ENCODE data around the gene LRRC3.

LRRC3 gene

DNA sequence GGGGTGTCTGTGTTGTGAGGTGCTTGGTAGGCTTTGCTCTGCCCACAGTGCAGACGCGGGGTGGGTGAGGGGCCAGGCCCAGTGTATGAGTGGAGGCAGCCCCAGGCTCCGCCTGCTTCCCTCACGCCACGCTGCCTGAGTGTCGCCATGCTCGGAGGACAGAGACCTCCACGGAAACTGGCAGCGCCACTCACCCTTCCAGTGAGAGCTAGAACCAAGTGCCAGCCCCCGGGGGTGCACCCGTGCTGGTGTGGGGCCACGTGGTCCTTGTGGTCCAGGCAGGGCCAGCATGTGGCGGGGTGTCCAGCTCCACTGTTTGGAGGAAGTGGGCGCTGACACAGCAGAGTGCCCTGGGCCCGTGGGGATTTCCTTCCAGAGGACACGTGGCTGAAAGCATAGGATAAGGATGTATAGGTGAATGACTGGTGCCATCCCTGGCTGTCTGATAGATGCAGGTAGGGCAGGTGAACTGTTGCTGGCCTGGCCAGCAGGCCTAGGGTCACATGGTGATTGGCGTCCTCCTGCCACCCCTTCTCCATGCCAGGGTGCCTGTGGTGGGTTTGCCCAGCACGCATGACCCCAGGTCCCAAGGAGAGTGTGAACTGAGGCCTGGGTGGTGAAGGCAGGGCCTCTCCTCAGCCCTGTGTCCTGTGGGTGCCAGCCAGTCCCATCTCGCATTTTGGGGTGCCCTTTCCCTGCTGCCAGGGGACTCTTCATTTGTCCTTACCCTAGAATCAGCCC is 3.8 kb downstream of the LRRC3 start:
- Histone ChIP-seq H3K9me3 (ENCODE audit: control insufficient read depth, insufficient read depth, low read length) (no peaks in the 10 kb centered on the region), H3K4me3 (ENCODE audit: low read length) (no peak overlapping the region), H3K27ac (ENCODE audit: low read length) (no peak overlapping the region), H3K4me1 (ENCODE audit: control insufficient read depth, insufficient read depth, low read length) (0 out of 2 replicates have a peak, but pooled peaks cover 2% of the 10 kb centered on the region), H3K36me3 (ENCODE audit: control insufficient read depth, insufficient read depth, low read length) (no peaks in the 10 kb centered on the region), H3K27me3 (ENCODE audit: control insufficient read depth, insufficient read depth, low read length) (no peaks in the 10 kb centered on the region)
- WGBS (ENCODE audit: insufficient coverage, insufficient read length): no CpG with 5 or more reads among the region's 19 CpGs
- DNase-seq (ENCODE audit: low read depth, low spot score): no peak

DNA sequence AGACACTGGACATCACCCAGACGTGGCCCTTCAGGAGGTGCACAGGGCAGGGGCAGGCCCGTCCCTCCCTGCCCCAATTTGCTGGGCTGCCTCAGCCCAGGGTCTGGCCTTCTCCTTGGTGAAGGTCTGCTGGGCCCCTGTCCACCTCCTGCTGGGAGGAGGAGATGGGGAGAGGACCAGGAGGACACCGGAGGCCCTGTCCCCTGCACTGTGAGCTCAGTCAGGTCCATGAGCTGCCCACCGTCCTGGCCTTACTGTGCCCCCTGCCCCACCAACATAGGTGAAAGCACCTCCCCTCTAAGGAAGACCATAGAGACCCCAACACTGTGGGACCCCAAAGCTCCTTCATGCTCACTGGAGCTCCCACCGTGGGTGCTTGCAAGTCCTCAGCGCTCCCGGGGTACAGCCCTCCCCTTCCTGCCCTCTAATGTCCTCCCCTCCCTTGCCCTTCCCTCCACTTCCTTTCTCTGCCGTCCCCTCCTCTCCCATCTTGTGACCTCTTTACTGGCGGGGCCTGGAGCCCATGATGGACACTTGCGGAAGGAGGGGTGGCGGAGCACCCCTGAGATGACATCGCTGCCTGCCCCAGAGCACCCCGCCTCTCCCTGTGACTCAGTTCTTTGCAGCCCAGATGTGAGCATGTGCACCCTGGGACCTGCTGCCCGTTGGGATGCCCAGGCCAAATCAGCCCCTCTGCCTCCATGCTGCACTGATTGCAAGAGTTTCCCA is 4.6 kb downstream of the LRRC3 start:
- Histone ChIP-seq H3K4me3 (ENCODE audit: low read length) (no peak overlapping the region), H3K27ac (ENCODE audit: low read length) (no peak overlapping the region), H3K9me3 (ENCODE audit: control insufficient read depth, insufficient read depth, low read length) (no peaks in the 10 kb centered on the region), H3K36me3 (ENCODE audit: control insufficient read depth, insufficient read depth, low read length) (no peaks in the 10 kb centered on the region), H3K4me1 (ENCODE audit: control insufficient read depth, insufficient read depth, low read length) (0 out of 2 replicates have a peak, but pooled peaks cover 2% of the 10 kb centered on the region), H3K27me3 (ENCODE audit: control insufficient read depth, insufficient read depth, low read length) (no peaks in the 10 kb centered on the region)
- no CpG with 5 or more reads among the region's 14 CpGs for WGBS (ENCODE audit: insufficient coverage, insufficient read length)
- no peak for DNase-seq (ENCODE audit: low read depth, low spot score)

DNA sequence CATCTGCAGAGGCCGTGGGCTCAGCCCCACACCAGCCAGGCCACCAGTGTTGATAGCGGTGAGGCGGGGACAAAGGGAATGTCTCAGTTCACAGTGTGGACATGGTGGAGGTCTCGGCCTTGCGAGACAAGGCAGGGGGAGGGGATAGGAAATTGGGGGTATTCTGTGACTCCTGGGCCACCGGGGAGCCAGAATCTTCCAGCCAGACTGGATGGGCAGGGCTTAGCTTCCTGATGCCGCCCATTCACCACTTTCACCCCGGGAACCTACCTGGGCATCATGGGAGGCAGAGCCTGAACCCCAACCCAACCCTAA is 5.1 kb downstream of the LRRC3 start:
- no CpG with 5 or more reads among the region's 8 CpGs for WGBS (ENCODE audit: insufficient coverage, insufficient read length)

DNA sequence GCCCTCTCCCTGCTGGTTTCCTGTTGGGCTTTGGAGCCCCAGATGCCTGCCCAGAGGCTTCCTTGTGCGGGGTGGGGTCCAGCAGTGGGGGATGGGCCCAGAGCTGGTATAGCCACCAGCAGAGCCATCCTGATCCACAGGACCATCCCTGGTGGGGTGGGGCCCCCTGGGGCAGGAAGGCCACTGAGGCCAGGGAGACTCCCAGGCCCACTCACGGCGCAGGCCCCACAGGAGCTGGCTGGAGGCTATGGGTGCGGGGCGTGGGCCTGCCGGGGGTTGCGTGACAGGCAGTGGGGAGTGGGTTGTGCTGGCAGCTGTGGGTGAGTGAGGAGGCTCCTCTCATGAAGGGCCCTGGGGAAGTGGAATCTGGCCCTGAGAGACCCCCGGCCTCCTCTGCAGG is 5.7 kb downstream of the LRRC3 start:
- Histone ChIP-seq H3K4me3 (ENCODE audit: low read length) (no peak overlapping the region), H3K36me3 (ENCODE audit: control insufficient read depth, insufficient read depth, low read length) (no peaks in the 10 kb centered on the region), H3K27me3 (ENCODE audit: control insufficient read depth, insufficient read depth, low read length) (no peaks in the 10 kb centered on the region), H3K4me1 (ENCODE audit: control insufficient read depth, insufficient read depth, low read length) (0 out of 2 replicates have a peak, but pooled peaks cover under 1% of the 10 kb centered on the region), H3K27ac (ENCODE audit: low read length) (no peak overlapping the region), H3K9me3 (ENCODE audit: control insufficient read depth, insufficient read depth, low read length) (no peaks in the 10 kb centered on the region)
- DNase-seq (ENCODE audit: low read depth, low spot score): no peak
- WGBS (ENCODE audit: insufficient coverage, insufficient read length): no CpG with 5 or more reads among the region's 8 CpGs

More for the DNA sequence above, 5.1 kb downstream of the LRRC3 start:
- H3K36me3 ChIP-seq (ENCODE audit: control insufficient read depth, insufficient read depth, low read length): no peaks in the 10 kb centered on the region
- no peak overlapping the region for H3K4me3 ChIP-seq (ENCODE audit: low read length)
- no peaks in the 10 kb centered on the region for H3K27me3 ChIP-seq (ENCODE audit: control insufficient read depth, insufficient read depth, low read length)
- no peak for DNase-seq (ENCODE audit: low read depth, low spot score)
- H3K4me1 ChIP-seq (ENCODE audit: control insufficient read depth, insufficient read depth, low read length): 0 out of 2 replicates have a peak, but pooled peaks cover 2% of the 10 kb centered on the region
- H3K27ac ChIP-seq (ENCODE audit: low read length): no peak overlapping the region
- H3K9me3 ChIP-seq (ENCODE audit: control insufficient read depth, insufficient read depth, low read length): no peaks in the 10 kb centered on the region

DNA sequence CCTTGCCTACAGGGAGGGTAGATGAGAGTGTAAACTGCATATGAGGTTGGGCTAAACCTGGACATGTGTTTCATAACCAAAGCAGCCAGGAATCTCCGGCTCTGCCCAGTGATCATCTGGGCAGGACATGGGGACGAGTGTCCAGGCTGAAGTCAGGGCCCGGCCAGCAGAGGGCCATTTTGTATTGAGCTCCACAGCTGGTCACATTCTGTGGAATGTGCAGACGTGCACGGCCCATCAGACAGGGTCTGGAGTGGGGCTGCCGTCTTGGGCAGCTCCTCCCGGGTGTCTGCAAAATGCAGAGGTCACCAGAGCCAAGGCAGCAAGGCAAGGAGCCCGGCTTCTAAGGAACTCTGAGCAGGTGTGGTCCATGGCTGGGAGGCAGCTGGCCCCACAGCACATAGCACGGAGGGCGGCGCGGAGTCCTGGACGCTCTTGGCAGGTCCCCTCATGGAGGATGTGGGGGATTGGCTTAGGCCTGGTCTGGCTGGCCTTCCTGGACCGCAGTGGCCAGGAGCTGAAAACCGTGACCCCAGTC is 6.2 kb downstream of the LRRC3 start:
- no peaks in the 10 kb centered on the region for H3K27me3 ChIP-seq (ENCODE audit: control insufficient read depth, insufficient read depth, low read length)
- no peaks in the 10 kb centered on the region for H3K4me1 ChIP-seq (ENCODE audit: control insufficient read depth, insufficient read depth, low read length)
- no CpG with 5 or more reads among the region's 15 CpGs for WGBS (ENCODE audit: insufficient coverage, insufficient read length)
- no peak overlapping the region for H3K27ac ChIP-seq (ENCODE audit: low read length)
- no peaks in the 10 kb centered on the region for H3K9me3 ChIP-seq (ENCODE audit: control insufficient read depth, insufficient read depth, low read length)
- H3K4me3 ChIP-seq (ENCODE audit: low read length): no peak overlapping the region
- no peaks in the 10 kb centered on the region for H3K36me3 ChIP-seq (ENCODE audit: control insufficient read depth, insufficient read depth, low read length)
- no peak for DNase-seq (ENCODE audit: low read depth, low spot score)

DNA sequence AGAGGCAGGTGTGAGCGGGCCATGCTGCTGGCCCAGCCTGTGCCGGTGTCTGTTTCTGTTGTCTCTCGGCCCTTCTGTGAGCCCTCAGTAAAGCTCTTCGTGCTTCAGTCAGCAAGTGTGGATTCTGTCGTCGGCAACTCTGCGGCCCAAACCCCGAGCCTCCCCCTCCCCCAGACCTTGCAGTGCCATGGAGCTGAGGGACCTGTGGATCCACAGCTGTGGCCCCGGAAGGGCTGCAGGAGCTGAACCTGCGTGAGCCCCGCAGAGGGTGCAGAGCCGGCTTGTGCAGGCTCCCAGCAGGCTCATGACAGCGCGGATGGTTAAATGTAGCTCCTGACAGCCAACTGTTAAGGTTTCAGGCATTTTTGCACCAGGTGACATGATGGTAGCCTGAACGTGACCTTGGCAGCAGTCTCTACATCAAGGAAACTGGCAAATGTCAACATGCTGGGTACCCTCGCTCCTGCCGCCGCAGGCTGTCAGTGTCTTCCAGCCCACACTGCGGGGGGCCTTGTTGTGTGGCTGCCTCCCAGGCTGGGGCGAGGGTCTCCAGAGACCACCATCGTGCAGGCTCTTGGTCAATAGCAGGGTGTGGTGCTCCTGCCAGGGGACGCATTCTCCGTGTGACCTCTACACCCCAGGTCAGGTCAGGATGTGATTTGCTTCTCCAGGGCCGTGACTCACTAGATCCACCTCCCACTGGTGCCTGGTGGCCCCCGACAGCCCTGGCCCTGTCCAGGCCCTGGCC is 7.0 kb downstream of the LRRC3 start:
- H3K9me3 ChIP-seq (ENCODE audit: control insufficient read depth, insufficient read depth, low read length): no peaks in the 10 kb centered on the region
- H3K27ac ChIP-seq (ENCODE audit: low read length): no peak overlapping the region
- no peaks in the 10 kb centered on the region for H3K4me1 ChIP-seq (ENCODE audit: control insufficient read depth, insufficient read depth, low read length)
- H3K27me3 ChIP-seq (ENCODE audit: control insufficient read depth, insufficient read depth, low read length): no peaks in the 10 kb centered on the region
- DNase-seq (ENCODE audit: low read depth, low spot score): no peak
- no peaks in the 10 kb centered on the region for H3K36me3 ChIP-seq (ENCODE audit: control insufficient read depth, insufficient read depth, low read length)
- no peak overlapping the region for H3K4me3 ChIP-seq (ENCODE audit: low read length)
- WGBS (ENCODE audit: insufficient coverage, insufficient read length): no CpG with 5 or more reads among the region's 25 CpGs

DNA sequence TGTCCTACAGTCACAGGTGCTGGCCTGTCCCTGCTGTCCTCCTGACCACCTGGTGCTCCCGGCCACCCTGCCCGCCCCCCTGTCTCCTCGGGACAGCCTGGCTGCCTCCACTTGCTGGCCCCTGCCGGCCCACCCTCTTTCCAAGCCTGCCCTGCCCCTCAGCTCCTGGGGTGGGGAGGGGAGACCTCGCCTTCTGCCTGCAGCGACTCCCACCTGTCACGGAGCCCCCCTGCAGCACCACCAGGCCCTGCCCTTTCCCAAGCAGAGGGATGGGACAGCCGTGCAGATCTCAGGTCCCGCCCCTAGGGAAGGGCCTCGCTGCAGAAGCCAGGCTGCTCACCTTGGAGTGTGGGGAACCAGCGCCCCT is 7.5 kb downstream of the LRRC3 start:
- WGBS (ENCODE audit: insufficient coverage, insufficient read length): no CpG with 5 or more reads among the region's 11 CpGs
- no peak for DNase-seq (ENCODE audit: low read depth, low spot score)
- Histone ChIP-seq H3K27ac (ENCODE audit: low read length) (no peak overlapping the region), H3K27me3 (ENCODE audit: control insufficient read depth, insufficient read depth, low read length) (no peaks in the 10 kb centered on the region), H3K36me3 (ENCODE audit: control insufficient read depth, insufficient read depth, low read length) (no peaks in the 10 kb centered on the region), H3K4me1 (ENCODE audit: control insufficient read depth, insufficient read depth, low read length) (no peaks in the 10 kb centered on the region), H3K4me3 (ENCODE audit: low read length) (no peak overlapping the region), H3K9me3 (ENCODE audit: control insufficient read depth, insufficient read depth, low read length) (no peaks in the 10 kb centered on the region)

DNA sequence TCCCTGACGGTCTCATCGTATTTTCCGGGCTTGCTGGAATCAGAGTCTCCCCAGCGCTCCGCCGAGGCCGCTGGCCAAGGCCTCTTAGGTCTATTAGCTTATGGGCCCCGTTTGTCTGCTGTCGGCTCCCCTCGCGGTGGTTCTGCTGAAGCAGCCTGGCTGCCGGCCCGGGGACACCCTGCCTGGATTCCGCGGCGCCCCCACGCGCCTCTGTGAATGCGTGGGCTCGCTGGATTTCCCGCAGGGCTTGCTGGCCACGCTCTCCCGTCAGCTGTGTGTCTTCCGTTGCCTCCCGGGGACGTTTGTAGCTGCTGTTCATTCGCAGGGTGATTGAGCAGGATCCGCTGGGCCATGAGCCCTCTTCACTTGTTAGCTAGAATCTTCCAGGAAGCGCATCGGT is 8.4 kb downstream of the LRRC3 start:
- no CpG with 5 or more reads among the region's 30 CpGs for WGBS (ENCODE audit: insufficient coverage, insufficient read length)
- H3K9me3 ChIP-seq (ENCODE audit: control insufficient read depth, insufficient read depth, low read length): no peaks in the 10 kb centered on the region
- H3K36me3 ChIP-seq (ENCODE audit: control insufficient read depth, insufficient read depth, low read length): no peaks in the 10 kb centered on the region
- H3K27me3 ChIP-seq (ENCODE audit: control insufficient read depth, insufficient read depth, low read length): no peaks in the 10 kb centered on the region
- no peak for DNase-seq (ENCODE audit: low read depth, low spot score)
- H3K27ac ChIP-seq (ENCODE audit: low read length): no peak overlapping the region
- H3K4me3 ChIP-seq (ENCODE audit: low read length): no peak overlapping the region
- H3K4me1 ChIP-seq (ENCODE audit: control insufficient read depth, insufficient read depth, low read length): no peaks in the 10 kb centered on the region

DNA sequence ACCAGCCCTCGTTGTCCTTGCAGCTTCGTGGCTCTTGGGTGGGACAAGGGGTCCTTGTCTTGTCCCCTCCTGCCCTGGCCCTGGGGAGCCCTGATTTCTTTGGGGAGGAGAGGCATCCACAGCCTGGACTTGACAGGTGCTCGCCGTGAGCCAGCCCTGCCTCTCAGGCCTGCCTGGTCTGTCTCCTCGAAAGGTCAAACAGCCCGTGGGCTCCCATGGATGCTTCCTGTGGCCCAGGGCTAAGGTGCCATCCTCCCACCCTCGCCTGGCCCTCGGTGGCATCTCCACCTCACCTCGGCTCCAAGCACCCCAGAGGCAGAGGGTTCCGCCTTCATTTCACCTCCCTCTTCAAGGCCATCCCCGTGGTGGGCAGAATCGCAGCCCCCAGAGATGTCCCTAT is 9.0 kb downstream of the LRRC3 start:
- Histone ChIP-seq H3K4me3 (ENCODE audit: low read length) (no peak overlapping the region), H3K4me1 (ENCODE audit: control insufficient read depth, insufficient read depth, low read length) (no peaks in the 10 kb centered on the region), H3K27me3 (ENCODE audit: control insufficient read depth, insufficient read depth, low read length) (no peaks in the 10 kb centered on the region), H3K9me3 (ENCODE audit: control insufficient read depth, insufficient read depth, low read length) (no peaks in the 10 kb centered on the region), H3K27ac (ENCODE audit: low read length) (no peak overlapping the region), H3K36me3 (ENCODE audit: control insufficient read depth, insufficient read depth, low read length) (no peaks in the 10 kb centered on the region)
- no peak for DNase-seq (ENCODE audit: low read depth, low spot score)
- WGBS (ENCODE audit: insufficient coverage, insufficient read length): no CpG with 5 or more reads among the region's 12 CpGs

DNA sequence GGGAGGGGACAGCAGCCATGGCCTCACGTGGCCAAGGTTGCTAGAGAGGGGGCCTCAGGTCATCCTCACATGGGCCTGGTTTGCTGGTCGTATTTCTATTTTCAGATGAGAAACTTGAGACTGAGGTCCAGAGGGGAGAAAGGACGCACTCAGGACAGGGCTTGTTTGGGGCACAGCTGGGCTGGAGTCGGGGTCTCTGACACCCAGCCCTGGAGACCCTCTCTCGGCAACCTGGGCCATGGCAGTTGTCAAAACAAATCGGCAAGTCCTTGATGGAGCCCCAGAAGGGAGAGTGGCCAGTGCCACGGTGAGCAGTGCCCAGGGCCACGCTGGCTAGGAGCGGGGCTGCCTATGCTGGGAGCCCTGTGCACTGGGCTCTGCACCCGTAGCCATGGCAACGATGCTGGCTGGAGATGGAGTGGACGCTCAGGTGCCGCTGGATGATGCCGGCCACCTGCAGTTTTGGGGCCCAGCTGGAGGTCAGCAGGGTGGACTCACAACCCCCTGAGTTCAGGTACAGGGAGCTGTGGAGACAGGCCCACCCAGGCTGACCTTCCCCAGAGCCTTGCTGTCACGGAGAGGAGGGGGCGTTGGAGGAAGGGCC is 11.1 kb downstream of the LRRC3 start:
- no peaks in the 10 kb centered on the region for H3K27me3 ChIP-seq (ENCODE audit: control insufficient read depth, insufficient read depth, low read length)
- DNase-seq (ENCODE audit: low read depth, low spot score): no peak
- H3K4me1 ChIP-seq (ENCODE audit: control insufficient read depth, insufficient read depth, low read length): no peaks in the 10 kb centered on the region
- no peaks in the 10 kb centered on the region for H3K36me3 ChIP-seq (ENCODE audit: control insufficient read depth, insufficient read depth, low read length)
- no CpG with 5 or more reads among the region's 16 CpGs for WGBS (ENCODE audit: insufficient coverage, insufficient read length)
- H3K9me3 ChIP-seq (ENCODE audit: control insufficient read depth, insufficient read depth, low read length): no peaks in the 10 kb centered on the region
- H3K27ac ChIP-seq (ENCODE audit: low read length): no peak overlapping the region
- no peak overlapping the region for H3K4me3 ChIP-seq (ENCODE audit: low read length)

All from iPS DF 6.9 (cell line).